ENCODE measurements around the gene DGKB. TPM values are rescaled to one million over a fixed set of nuclear protein-coding genes. Genes with fewer than 3 reads are reported as not detected.

Gene DGKB
- polyA plus RNA-seq, 1 donor from 2014 or later, result not detected

DNA sequence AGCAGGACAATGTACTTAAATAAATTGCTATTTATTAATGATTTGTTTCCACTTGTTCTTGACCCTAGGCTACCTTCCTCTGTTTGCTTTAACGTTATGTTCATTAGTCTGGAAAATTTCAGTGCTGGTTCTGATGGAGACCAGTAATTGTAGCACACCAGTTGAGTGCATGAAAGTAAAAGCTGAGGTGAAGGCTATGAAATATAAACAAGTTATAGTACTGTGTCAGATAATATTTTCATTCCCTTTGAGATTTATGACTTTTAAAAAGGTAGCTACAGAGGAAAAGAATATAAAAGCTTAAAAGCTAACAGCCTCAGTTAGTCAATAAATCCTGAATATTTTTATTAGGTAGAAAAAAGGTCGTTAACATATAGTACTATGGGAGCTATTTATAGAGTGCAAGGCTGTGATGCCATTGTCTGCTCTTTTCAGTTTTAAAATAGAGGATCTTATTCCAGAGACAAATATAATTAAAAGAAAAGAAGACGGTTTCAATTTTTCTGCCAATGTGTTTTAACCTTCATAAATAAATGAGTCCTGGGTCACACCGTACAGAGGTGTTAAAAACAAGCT, 561.3 kb downstream of the DGKB start:
- Mint-ChIP-seq H3K27me3 (no peaks in the 10 kb centered on the region), H3K4me1 (no peaks in the 10 kb centered on the region), H3K4me3 (no peak overlapping the region), H3K27ac (no peak overlapping the region), H3K9me3 (no peaks in the 10 kb centered on the region), H3K36me3 (no peaks in the 10 kb centered on the region)

DNA sequence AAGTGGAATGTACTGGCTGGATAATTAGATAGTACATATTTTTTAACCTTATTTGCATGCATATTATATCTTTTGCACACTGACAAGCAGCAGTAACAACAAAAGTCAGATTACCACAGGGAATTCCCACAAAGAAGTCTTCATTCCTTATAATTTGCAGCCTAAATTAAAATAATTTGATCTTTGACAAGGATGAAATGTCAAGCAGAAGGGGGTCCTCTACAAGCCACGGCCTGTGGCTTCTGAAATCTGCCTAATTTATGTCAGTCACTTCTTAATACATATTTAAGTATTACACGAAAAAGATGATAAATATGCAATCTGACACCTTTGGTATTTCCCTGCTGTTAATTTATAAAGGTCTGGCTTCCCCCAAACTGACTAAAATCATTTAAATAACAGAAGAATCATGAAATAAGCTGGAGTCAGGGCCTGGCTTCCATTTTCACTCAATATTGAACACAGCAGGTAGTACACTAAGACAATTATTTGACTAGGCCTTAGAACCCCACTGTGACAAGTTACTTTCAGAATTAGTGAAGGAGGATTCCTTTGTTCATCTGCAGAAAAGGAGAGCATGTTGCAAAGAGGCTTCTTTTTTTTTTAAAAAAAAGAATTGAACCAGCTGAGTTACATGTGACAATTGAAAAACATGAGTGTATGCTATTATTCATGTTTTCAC, 562.0 kb downstream of the DGKB start:
- no peaks in the 10 kb centered on the region for H3K27me3 Mint-ChIP-seq
- no peak overlapping the region for H3K27ac Mint-ChIP-seq
- no peaks in the 10 kb centered on the region for H3K9me3 Mint-ChIP-seq
- no peaks in the 10 kb centered on the region for H3K36me3 Mint-ChIP-seq
- H3K4me1 Mint-ChIP-seq, result no peaks in the 10 kb centered on the region
- H3K4me3 Mint-ChIP-seq, result no peak overlapping the region

DNA sequence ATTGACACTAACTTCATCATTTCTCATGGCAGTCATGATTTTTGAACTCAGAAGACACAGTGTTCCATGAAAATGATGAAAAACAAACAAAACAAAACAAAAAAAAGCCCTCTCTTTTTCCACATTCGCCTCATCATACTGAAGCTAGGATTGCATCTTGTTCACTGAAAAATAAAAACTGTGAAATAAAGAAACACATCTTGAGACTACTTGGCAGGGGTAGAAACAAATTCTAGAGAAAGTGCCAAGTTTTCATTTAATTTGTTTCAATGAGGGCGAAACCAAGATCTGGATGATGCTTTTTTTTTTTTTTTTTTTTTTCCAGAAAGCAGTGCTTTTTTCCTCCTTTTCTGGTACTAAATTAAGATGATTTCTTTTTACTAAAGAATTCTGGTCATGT, 562.7 kb downstream of the DGKB start:
- Mint-ChIP-seq H3K27me3 (no peaks in the 10 kb centered on the region), H3K27ac (no peak overlapping the region), H3K36me3 (no peaks in the 10 kb centered on the region), H3K9me3 (no peaks in the 10 kb centered on the region), H3K4me1 (no peaks in the 10 kb centered on the region), H3K4me3 (no peak overlapping the region)

DNA sequence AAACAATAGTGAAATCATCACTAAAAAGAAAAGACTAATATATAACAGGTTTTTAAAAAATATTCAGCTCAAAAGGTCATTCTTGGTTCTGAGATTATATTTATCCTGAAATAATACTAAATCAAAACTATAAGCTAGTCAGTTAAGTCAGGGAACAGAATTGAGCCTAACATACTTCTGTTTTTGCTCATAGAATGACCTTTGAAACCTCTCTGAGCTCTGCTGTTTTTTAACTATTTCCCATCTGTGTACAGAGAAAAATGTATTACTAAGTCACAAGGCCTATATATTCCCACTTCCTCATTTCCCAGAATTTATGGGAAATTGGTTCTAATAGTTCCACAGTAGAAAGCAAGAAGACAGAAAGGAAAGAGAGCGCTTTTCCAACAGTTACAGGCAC, 566.3 kb downstream of the DGKB start:
- Mint-ChIP-seq H3K4me1 (no peaks in the 10 kb centered on the region), H3K27me3 (no peaks in the 10 kb centered on the region), H3K27ac (no peak overlapping the region), H3K4me3 (no peak overlapping the region), H3K36me3 (no peaks in the 10 kb centered on the region), H3K9me3 (no peaks in the 10 kb centered on the region)

DNA sequence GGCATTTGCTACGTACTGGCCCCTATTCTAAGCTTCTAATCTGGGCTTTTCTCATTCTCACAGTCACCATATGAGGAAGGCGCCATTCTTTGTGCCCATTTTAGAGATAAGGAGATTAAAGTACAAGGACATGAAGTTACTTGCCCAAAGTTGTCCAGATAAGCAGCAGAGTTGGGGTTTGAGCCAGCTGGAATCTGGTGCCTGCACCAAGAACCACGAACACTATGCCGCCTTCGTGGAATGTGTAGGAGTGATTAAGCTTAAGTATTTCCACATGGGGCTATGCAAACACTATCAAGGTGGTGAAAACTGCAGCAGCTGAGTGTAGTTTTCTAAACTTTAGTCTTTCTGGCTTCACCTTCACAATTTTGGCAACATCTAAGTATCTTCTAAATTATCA, 570.4 kb downstream of the DGKB start:
- H3K27ac Mint-ChIP-seq, result no peak overlapping the region
- H3K4me3 Mint-ChIP-seq, result no peak overlapping the region
- H3K27me3 Mint-ChIP-seq, result no peaks in the 10 kb centered on the region
- peaks cover 0 to 3% (median 2%) of the 10 kb centered on the region in 3 donors for H3K9me3 Mint-ChIP-seq
- no peaks in the 10 kb centered on the region for H3K4me1 Mint-ChIP-seq
- no peaks in the 10 kb centered on the region for H3K36me3 Mint-ChIP-seq

DNA sequence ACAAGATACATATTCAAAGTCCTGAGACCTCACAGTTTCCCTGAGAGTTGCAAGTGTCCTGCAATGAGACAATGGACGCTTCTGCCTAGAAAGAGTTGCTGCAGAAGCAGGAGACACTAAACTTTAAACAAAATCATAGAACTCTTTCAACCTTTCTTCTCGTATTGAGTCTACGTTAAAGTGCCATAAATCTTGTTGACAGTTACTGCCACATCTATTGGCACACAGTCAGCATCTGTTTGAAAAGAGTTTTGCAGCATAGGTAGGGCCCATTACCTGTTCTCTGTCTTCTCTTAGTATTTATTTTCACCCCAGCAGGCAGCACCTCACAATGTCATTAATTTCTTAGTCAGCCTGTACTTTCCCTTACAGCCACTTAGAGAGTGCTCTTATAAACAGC, 577.8 kb downstream of the DGKB start:
- H3K27me3 Mint-ChIP-seq, result no peaks in the 10 kb centered on the region
- no peaks in the 10 kb centered on the region for H3K4me1 Mint-ChIP-seq
- H3K36me3 Mint-ChIP-seq, result no peaks in the 10 kb centered on the region
- H3K9me3 Mint-ChIP-seq, result peaks cover 0 to 17% (median under 1%) of the 10 kb centered on the region in 3 donors
- no peak overlapping the region for H3K27ac Mint-ChIP-seq
- H3K4me3 Mint-ChIP-seq, result no peak overlapping the region

DNA sequence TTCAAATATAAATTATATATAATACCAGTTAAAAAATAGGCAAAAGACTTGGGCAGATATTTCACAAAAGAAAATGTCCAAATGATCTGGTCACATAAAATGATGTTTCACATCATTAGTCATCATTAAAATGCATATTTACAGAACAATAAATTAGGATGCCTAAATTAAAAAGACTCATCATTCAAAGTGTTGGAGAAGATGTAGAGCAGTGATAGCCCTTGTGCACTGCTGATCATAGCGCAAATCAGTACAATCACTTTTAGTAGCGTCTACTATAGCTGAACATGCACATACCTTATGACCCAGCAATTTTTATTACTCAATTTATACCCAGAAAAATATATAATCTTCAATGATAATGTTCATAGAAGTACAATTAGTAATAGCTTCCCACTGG, 579.8 kb downstream of the DGKB start:
- Mint-ChIP-seq H3K27ac (no peak overlapping the region), H3K4me3 (no peak overlapping the region), H3K27me3 (no peaks in the 10 kb centered on the region), H3K36me3 (no peaks in the 10 kb centered on the region), H3K9me3 (peaks cover 0 to 15% (median 0%) of the 10 kb centered on the region in 3 donors), H3K4me1 (no peaks in the 10 kb centered on the region)

DNA sequence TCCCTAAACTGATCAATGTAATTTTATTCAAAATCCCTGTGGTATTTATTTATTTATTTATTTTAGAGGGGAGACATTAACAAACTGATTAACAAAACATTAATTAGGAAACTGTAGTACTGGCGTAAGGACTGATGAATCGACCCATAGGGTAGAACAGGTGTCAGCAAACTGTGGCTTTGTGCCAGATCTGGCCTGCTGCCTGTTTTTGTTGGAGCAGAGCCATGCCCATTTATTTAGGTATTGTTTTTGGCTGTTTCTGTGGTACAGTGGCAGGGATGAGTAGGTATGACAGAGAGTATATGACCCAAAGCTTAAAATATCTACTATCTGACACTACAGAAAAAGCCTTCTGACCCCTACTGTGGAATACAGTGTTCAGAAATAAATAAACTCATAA, 580.6 kb downstream of the DGKB start:
- no peaks in the 10 kb centered on the region for H3K27me3 Mint-ChIP-seq
- no peak overlapping the region for H3K4me3 Mint-ChIP-seq
- peaks cover 0 to 15% (median 0%) of the 10 kb centered on the region in 3 donors for H3K9me3 Mint-ChIP-seq
- H3K36me3 Mint-ChIP-seq, result no peaks in the 10 kb centered on the region
- no peaks in the 10 kb centered on the region for H3K4me1 Mint-ChIP-seq
- no peak overlapping the region for H3K27ac Mint-ChIP-seq

DNA sequence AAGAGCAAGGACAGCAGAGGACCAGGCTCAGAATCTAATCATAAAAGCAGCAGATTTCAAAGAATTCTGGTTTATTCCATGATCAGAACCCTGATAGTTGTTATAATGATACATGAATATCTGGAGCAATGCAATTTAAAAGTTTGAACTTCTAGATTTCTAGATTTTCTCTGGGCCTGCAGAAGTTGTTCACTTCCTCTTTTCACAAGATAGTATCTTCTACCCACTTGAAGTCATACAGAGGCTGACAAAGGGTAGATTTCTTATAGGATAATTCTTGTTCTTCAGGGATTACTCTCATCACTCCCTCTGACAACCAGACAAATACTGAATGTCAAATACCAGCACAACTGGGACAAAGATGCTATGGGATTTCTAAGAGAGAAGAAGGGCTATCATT, 593.1 kb downstream of the DGKB start:
- Mint-ChIP-seq H3K27ac (no peak overlapping the region), H3K27me3 (no peaks in the 10 kb centered on the region), H3K36me3 (peaks cover 2% of the 10 kb centered on the region), H3K4me3 (no peak overlapping the region), H3K4me1 (no peaks in the 10 kb centered on the region), H3K9me3 (peaks cover 0 to 1% (median 0%) of the 10 kb centered on the region in 3 donors)

DNA sequence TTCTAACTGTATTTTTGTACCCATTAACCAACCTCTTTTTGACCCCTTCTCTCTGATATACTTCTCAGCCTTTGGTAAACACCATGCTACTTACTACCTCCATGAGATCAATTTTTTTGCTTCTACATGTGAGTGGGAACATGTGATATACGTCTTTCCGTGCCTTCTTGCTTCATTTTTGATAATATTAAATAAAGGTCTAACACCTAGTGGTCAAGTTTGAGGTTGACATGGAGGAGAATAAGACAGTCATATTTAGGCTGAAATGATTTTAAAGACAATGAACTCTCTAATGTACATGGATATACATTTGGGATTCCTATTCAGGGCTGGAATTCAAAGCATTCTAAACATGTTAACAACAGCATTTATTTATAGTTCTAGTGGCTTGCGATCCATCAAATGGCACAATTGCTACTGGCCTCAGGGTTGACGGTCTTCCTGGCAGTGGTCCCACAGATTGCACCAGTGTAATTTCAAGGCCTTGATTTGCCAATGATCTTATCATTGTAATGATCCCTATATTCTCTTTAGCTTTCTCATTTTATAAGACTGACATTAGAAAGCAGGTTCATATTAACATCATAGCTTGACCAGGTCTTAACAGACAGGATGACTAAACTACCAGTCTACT, 597.2 kb downstream of the DGKB start:
- H3K27me3 Mint-ChIP-seq, result no peaks in the 10 kb centered on the region

DNA sequence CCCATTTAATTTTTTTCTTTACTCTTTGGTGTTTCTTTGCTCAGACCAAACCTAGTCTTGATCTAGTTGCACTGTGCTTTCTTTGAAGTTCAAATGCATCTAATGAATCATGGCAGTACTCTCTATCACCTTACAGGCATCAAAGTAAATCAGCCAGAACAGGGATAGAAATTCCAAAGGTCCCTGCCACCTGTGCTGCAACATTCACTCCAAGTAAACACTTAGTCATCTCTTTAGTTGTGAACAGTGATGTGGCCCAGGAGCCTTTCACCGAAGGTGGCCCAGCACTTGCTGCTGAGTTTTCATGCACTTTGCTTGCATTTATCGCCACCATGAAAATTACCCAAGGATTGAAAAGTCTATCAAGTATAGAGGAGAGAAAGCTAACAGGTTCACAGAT, 599.0 kb downstream of the DGKB start:
- H3K27ac Mint-ChIP-seq, result no peak overlapping the region

More for the DNA sequence above, 597.2 kb downstream of the DGKB start:
- H3K36me3 Mint-ChIP-seq, result no peaks in the 10 kb centered on the region
- no peak overlapping the region for H3K27ac Mint-ChIP-seq
- H3K9me3 Mint-ChIP-seq, result peaks cover 0 to 10% (median 1%) of the 10 kb centered on the region in 3 donors
- no peak overlapping the region for H3K4me3 Mint-ChIP-seq
- H3K4me1 Mint-ChIP-seq, result no peaks in the 10 kb centered on the region

DNA sequence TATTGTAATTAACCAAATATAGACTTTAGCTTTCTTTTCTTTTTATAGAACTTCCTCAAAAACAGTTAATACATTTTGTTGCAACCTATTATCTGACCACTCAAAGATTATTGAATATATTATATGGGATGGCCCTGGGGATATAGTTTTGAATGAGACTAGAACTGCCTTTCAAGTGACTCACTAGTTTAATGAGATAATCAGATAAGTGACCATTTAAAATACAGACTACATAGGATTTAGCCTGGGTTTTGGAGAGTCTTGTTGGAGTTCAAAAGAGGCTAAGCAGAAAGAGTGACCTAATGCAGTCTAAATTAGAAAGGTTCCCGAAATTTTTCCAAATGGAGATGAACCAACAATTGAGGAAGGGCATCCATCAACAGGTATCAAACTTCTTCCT, 607.9 kb downstream of the DGKB start:
- Mint-ChIP-seq H3K27ac (no peak overlapping the region), H3K36me3 (no peaks in the 10 kb centered on the region), H3K27me3 (peaks cover 2% of the 10 kb centered on the region), H3K4me3 (no peak overlapping the region), H3K9me3 (peaks cover 0 to 5% (median 4%) of the 10 kb centered on the region in 3 donors), H3K4me1 (no peaks in the 10 kb centered on the region)

More for the DNA sequence above, 599.0 kb downstream of the DGKB start:
- H3K4me1 Mint-ChIP-seq, result no peaks in the 10 kb centered on the region
- peaks cover 0 to 10% (median 0%) of the 10 kb centered on the region in 3 donors for H3K9me3 Mint-ChIP-seq
- H3K27me3 Mint-ChIP-seq, result no peaks in the 10 kb centered on the region
- H3K36me3 Mint-ChIP-seq, result no peaks in the 10 kb centered on the region
- no peak overlapping the region for H3K4me3 Mint-ChIP-seq

DNA sequence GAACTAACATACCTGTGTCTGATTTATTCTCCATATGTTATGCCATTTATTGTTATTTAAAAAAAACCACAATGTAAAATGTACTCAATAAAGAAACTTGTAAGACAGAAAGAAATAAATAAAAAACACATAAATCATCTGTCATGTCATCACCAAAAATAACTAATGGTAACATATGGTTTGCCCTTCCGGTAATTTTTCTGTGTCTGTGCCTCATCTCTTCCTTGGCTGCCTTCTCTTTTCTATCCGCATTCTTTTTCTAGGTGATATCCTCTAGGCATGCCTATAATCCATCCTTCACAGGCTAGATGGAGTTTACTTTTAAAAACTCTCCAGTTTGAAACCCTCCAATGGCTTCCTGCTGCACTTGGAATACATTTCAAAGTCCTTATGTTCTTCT, 609.1 kb downstream of the DGKB start:
- Mint-ChIP-seq H3K4me1 (no peaks in the 10 kb centered on the region), H3K27ac (no peak overlapping the region), H3K9me3 (peaks cover 2 to 5% (median 4%) of the 10 kb centered on the region in 3 donors), H3K4me3 (no peak overlapping the region), H3K27me3 (peaks cover 2% of the 10 kb centered on the region), H3K36me3 (no peaks in the 10 kb centered on the region)

DNA sequence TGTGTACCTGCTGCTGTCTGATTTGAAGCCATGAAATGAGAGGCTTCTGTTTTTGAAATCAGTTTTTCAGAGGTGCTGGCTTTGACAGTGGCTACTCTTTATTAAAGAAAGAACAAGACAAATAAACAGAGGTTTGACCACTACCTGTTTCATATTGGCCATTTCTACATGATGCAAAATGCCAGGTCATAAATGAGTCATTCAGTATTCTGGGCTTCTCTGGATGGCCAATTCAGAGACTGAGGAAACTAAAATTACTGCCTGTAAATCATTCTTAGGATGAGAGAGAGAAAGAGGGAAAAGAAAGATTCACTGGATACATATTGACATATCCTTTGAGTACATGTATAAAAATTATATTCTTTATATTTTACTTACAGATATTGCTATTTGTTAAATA, 609.8 kb downstream of the DGKB start:
- Mint-ChIP-seq H3K4me1 (no peaks in the 10 kb centered on the region), H3K27me3 (peaks cover 2% of the 10 kb centered on the region), H3K36me3 (no peaks in the 10 kb centered on the region), H3K4me3 (no peak overlapping the region), H3K27ac (no peak overlapping the region), H3K9me3 (peaks cover 2 to 4% (median 3%) of the 10 kb centered on the region in 3 donors)

DNA sequence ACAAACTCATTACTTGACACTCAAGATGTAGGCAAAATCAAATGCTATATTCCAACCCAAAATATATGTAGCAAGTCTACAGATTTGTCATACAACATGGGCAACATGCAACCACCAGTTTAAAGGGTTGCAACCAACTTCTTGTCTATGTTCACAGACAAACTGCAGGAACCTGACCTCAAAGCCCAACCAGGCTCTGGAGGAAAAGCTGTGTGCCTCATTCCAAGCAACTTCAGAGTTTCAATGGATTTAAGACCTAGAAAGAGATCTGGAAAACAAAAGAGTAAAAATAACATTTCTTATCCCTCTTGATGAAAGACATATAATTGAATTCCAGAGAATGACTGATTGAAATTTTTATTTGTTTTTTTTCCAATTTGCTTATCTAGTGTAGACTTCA, 612.6 kb downstream of the DGKB start:
- no peaks in the 10 kb centered on the region for H3K27me3 Mint-ChIP-seq
- H3K4me1 Mint-ChIP-seq, result no peaks in the 10 kb centered on the region
- no peaks in the 10 kb centered on the region for H3K36me3 Mint-ChIP-seq
- peaks cover 2 to 3% (median 2%) of the 10 kb centered on the region in 3 donors for H3K9me3 Mint-ChIP-seq
- H3K27ac Mint-ChIP-seq, result no peak overlapping the region
- no peak overlapping the region for H3K4me3 Mint-ChIP-seq

DNA sequence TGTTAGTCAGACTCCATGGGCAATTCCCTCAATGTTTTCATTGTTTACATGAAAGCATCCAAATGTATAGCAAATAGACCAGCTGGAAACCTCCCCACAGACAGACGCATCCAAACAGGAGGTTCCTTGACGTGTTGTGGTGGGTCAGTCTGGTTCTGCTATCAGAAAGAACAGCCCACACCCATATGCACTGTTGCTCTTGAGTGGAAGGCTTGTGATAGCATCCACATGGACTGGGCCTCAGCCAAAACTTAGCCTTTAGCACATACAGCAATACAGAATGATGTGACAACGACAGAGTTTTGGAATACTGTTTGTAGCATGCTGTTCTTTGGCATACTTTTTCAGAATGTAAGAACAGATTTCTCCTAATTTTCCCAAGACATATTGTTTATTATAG, 613.9 kb downstream of the DGKB start:
- H3K9me3 Mint-ChIP-seq, result peaks cover 2 to 3% (median 2%) of the 10 kb centered on the region in 3 donors
- peak overlapping the region in 1 of 4 donors; percentile 28 for H3K4me3 Mint-ChIP-seq
- H3K4me1 Mint-ChIP-seq, result no peaks in the 10 kb centered on the region
- H3K36me3 Mint-ChIP-seq, result no peaks in the 10 kb centered on the region
- no peak overlapping the region for H3K27ac Mint-ChIP-seq
- no peaks in the 10 kb centered on the region for H3K27me3 Mint-ChIP-seq
